ENCODE results near the gene ARID1B. TPM values are rescaled to one million over a fixed set of nuclear protein-coding genes. Genes with fewer than 3 reads are reported as not detected.

Gene ARID1B
- total and polyA plus RNA-seq, 2 donors (not counting 1 experiment from before 2014, with no cell fraction given) = 47.2 to 280 TPM

DNA sequence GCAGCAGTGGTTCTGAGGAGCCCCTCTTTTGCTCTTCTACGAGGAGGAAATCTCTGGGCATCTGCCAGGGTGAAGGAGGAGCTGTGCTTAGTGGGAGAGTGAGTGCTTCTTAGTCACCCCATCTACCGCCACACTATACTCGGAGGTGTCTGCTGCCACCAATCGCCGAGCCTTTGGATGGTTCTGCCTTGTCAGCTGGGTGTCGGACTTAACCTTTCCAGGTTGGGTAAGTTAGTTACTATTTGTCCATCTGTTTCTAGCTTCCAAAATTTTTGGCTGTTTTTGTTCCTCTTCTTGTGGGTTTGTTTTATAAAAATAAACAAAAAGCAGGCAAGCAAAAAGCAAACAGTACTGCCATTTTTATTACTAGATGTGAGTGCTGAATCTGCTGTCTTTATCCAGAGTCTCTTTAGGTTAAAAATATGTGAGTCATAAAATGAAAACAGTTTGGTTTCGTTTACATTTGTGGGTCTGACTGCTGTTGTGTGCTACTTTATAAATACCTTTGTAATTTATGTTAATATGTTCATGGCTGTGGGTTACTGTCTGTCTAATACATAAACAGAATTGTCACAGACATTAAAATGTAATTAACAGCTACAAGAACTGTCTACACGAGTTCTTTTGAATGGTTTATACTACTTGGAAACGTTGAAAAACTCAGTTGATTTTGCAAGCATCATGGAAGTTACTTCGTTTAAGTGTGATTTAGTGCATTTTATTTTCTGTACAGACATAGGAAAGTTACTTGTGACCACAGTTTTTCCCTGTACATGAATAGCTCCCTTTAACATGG lies 89.2 kb downstream of the ARID1B start:
- POLR2A ChIA-PET = interaction anchor here (0.5 to 0.9 kb wide), 3 partner anchors 13 to 172 kb away, joined by 3 to 8 read pairs (median 5); no protein-coding TSS in a partner anchor
- H3K4me2 ChIP-seq (replicated peaks; ENCODE audit: low read depth, low read length, poor library complexity, severe bottlenecking) = peak overlapping the region; percentile 34
- peak overlapping the region; percentile 1 for H3K9ac ChIP-seq (ENCODE audit: low read length)
- H3K9me3 ChIP-seq (ENCODE audit: control extremely low read depth in 1 of 3, control insufficient read depth in 2 of 3, insufficient read depth in 1 of 3, low read length in 2 of 3) = no peaks in the 10 kb centered on the region
- intact Hi-C loops (cut with micrococcal nuclease) = no loop called here
- CTCF ChIA-PET = interaction anchor here (1.1 kb wide), 1 partner anchor 109 kb away, joined by 3 read pairs; no protein-coding TSS in a partner anchor
- Mint-ChIP-seq H3K27me3 (no peaks in the 10 kb centered on the region), H3K4me3 (peak overlapping the region; percentile 72), H3K27ac (peak overlapping the region; percentile 86), H3K4me1 (peaks cover 92% of the 10 kb centered on the region), H3K9me3 (ENCODE audit: insufficient read depth) (no peaks in the 10 kb centered on the region)
- H3K27ac ChIP-seq (ENCODE audit: low read length in 2 of 2) = peak overlapping the region in 1 of 2 donors; percentile 63
- H4K20me1 ChIP-seq (ENCODE audit: control insufficient read depth, insufficient read depth, low read length, poor library complexity, severe bottlenecking) = peaks cover 90% of the 10 kb centered on the region
- TF ChIP-seq, protein P1, sequence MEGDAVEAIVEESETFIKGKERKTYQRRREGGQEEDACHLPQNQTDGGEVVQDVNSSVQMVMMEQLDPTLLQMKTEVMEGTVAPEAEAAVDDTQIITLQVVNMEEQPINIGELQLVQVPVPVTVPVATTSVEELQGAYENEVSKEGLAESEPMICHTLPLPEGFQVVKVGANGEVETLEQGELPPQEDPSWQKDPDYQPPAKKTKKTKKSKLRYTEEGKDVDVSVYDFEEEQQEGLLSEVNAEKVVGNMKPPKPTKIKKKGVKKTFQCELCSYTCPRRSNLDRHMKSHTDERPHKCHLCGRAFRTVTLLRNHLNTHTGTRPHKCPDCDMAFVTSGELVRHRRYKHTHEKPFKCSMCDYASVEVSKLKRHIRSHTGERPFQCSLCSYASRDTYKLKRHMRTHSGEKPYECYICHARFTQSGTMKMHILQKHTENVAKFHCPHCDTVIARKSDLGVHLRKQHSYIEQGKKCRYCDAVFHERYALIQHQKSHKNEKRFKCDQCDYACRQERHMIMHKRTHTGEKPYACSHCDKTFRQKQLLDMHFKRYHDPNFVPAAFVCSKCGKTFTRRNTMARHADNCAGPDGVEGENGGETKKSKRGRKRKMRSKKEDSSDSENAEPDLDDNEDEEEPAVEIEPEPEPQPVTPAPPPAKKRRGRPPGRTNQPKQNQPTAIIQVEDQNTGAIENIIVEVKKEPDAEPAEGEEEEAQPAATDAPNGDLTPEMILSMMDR (IDR thresholded peaks at IDR 0.05) = no peak
- no peak for TF ChIP-seq EZH2 (IDR thresholded peaks at IDR 0.05; ENCODE audit: borderline replicate concordance, insufficient read depth, low read depth, low read length, poor library complexity, severe bottlenecking)
- H3K79me2 ChIP-seq (ENCODE audit: control insufficient read depth, insufficient read depth, low read length) = peaks cover 100% of the 10 kb centered on the region
- peaks cover under 1 to 3% of the 10 kb centered on the region in 2 experiments for H3K36me3 ChIP-seq (replicated peaks in 1 of 2; ENCODE audit: control extremely low read depth in 1 of 2, control insufficient read depth in 1 of 2, extremely low read depth in 1 of 2, insufficient read depth in 2 of 2, low read length in 1 of 2)
- 20% methylated on average over 1 of the region's 10 CpGs for WGBS (ENCODE audit: insufficient coverage)
- peak; percentile 45 for ATAC-seq (ENCODE audit: low read depth)
- no peak overlapping the region for H3K4me3 ChIP-seq (ENCODE audit: control extremely low read depth in 1 of 5, extremely low read depth in 1 of 5, insufficient read depth in 1 of 5, low read depth in 2 of 5, low read length in 4 of 5)
- no peaks in the 10 kb centered on the region for H3K27me3 ChIP-seq (replicated peaks in 1 of 4; ENCODE audit: control extremely low read depth in 1 of 4, control insufficient read depth in 3 of 4, insufficient read depth in 4 of 4, low read length in 3 of 4)
- no peak for DNase-seq
- no peak overlapping the region for H2AFZ ChIP-seq (ENCODE audit: insufficient read depth, low read depth, low read length, poor library complexity, severe bottlenecking)
- H3K4me1 ChIP-seq (ENCODE audit: control insufficient read depth in 2 of 2, insufficient read depth in 2 of 2, low read length in 2 of 2) = peaks cover 39 to 60% of the 10 kb centered on the region in 2 donors

DNA sequence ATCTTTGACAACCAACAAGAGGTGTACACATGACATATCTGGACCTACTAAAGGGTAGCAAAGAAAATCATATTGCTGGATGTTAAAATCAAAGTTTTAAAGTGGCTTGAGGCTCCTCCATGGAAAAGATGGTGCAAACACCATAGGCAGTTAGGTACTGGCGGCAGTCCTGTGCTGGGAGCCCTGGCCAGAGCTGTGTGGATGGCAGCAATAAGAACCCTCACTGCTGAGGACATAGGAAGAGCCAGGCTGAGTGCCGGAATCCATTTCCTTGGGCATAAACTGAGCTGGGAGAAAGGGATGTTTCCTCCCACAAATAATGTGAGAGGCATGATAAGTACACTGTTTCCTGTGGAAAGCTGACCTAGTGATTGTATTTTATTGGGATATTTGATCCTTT lies 89.9 kb downstream of the ARID1B start:
- no peak overlapping the region for H3K4me2 ChIP-seq (replicated peaks; ENCODE audit: low read depth, low read length, poor library complexity, severe bottlenecking)
- Mint-ChIP-seq H3K27ac (peak overlapping the region; percentile 27), H3K4me1 (peaks cover 92% of the 10 kb centered on the region), H3K27me3 (no peaks in the 10 kb centered on the region), H3K9me3 (ENCODE audit: insufficient read depth) (no peaks in the 10 kb centered on the region), H3K4me3 (peak overlapping the region; percentile 12)
- no peaks in the 10 kb centered on the region for H3K27me3 ChIP-seq (replicated peaks in 1 of 4; ENCODE audit: control extremely low read depth in 1 of 4, control insufficient read depth in 3 of 4, insufficient read depth in 4 of 4, low read length in 3 of 4)
- H2AFZ ChIP-seq (ENCODE audit: insufficient read depth, low read depth, low read length, poor library complexity, severe bottlenecking) = no peak overlapping the region
- peaks cover 3 to 4% of the 10 kb centered on the region in 2 experiments for H3K36me3 ChIP-seq (replicated peaks in 1 of 2; ENCODE audit: control extremely low read depth in 1 of 2, control insufficient read depth in 1 of 2, extremely low read depth in 1 of 2, insufficient read depth in 2 of 2, low read length in 1 of 2)
- ChIA-PET CTCF (interaction anchor here (1.1 kb wide), 1 partner anchor 110 kb away, joined by 3 read pairs; no protein-coding TSS in a partner anchor), POLR2A (interaction anchor here (0.6 kb wide), 1 partner anchor 81 kb away, joined by 14 read pairs; no protein-coding TSS in a partner anchor)
- H3K79me2 ChIP-seq (ENCODE audit: control insufficient read depth, insufficient read depth, low read length) = peaks cover 99% of the 10 kb centered on the region
- H3K4me3 ChIP-seq (ENCODE audit: control extremely low read depth in 1 of 5, extremely low read depth in 1 of 5, insufficient read depth in 1 of 5, low read depth in 2 of 5, low read length in 4 of 5) = no peak overlapping the region
- peak overlapping the region in 1 of 2 donors; percentile 63 for H3K27ac ChIP-seq (ENCODE audit: low read length in 2 of 2)
- no peaks in the 10 kb centered on the region for H3K9me3 ChIP-seq (ENCODE audit: control extremely low read depth in 1 of 3, control insufficient read depth in 2 of 3, insufficient read depth in 1 of 3, low read length in 2 of 3)
- H3K4me1 ChIP-seq (ENCODE audit: control insufficient read depth in 2 of 2, insufficient read depth in 2 of 2, low read length in 2 of 2) = peaks cover 32 to 54% of the 10 kb centered on the region in 2 donors
- ATAC-seq (ENCODE audit: low read depth) = no peak
- WGBS (ENCODE audit: insufficient coverage) = 100% methylated on average over 1 of the region's 2 CpGs
- intact Hi-C loops (cut with micrococcal nuclease) = no loop called here
- peaks cover 90% of the 10 kb centered on the region for H4K20me1 ChIP-seq (ENCODE audit: control insufficient read depth, insufficient read depth, low read length, poor library complexity, severe bottlenecking)
- no peak for TF ChIP-seq EZH2 (IDR thresholded peaks at IDR 0.05; ENCODE audit: borderline replicate concordance, insufficient read depth, low read depth, low read length, poor library complexity, severe bottlenecking)
- TF ChIP-seq, protein P1 (IDR thresholded peaks at IDR 0.05) = no peak
- H3K9ac ChIP-seq (ENCODE audit: low read length) = no peak overlapping the region
- no peak for DNase-seq
